ENCODE results near the gene TRPT1.
A peak's percentile ranks its signal among the peaks of the same experiment; 100 is the strongest.
"Not testable (repeated sequence)": the region's sequence is repeated elsewhere in the genome, so short reads cannot be mapped to it uniquely, and the experiment has no call there.

Gene TRPT1

GRCh38 chr11:64247729-64248531, 21.9 kb upstream of the TRPT1 start:
- Mint-ChIP-seq H3K27me3 (ENCODE audit: low read depth, poor library complexity) (peaks cover 3% of the 10 kb centered on the region), H3K27ac (peak overlapping the region; percentile 8), H3K9me3 (no peaks in the 10 kb centered on the region), H3K4me1 (peaks cover 46% of the 10 kb centered on the region), H3K36me3 (ENCODE audit: low read depth) (no peaks in the 10 kb centered on the region), H3K4me3 (peak overlapping the region; percentile 79)
- TF ChIP-seq CTCF (IDR thresholded peaks at IDR 0.05), result no peak
- no peak for DNase-seq

GRCh38 chr11:64246871-64247728, 21.1 kb upstream of the TRPT1 start, which contains the start of gene PPP1R14B:
TSS of gene PPP1R14B (minus strand) at chr11:64246943. CDS start at chr11:64246673, 270 bp downstream.
- no peaks in the 10 kb centered on the region for H3K9me3 Mint-ChIP-seq
- H3K27me3 Mint-ChIP-seq (ENCODE audit: low read depth, poor library complexity), result peaks cover 3% of the 10 kb centered on the region
- H3K36me3 Mint-ChIP-seq (ENCODE audit: low read depth), result no peaks in the 10 kb centered on the region
- TF ChIP-seq CTCF (IDR thresholded peaks at IDR 0.05), result no peak
- H3K4me3 Mint-ChIP-seq, result peak within 1 kb of the TSS; percentile 87
- DNase-seq, result peak; percentile 91
- H3K4me1 Mint-ChIP-seq, result peaks cover 50% of the 10 kb centered on the region
- H3K27ac Mint-ChIP-seq, result peak within 1 kb of the TSS; percentile 98

GRCh38 chr11:64246621-64246870, 20.6 kb upstream of the TRPT1 start:
- not testable (repeated sequence) for H3K36me3 Mint-ChIP-seq (ENCODE audit: low read depth); H3K27me3 Mint-ChIP-seq (ENCODE audit: low read depth, poor library complexity); DNase-seq; H3K9me3 Mint-ChIP-seq; H3K27ac Mint-ChIP-seq
- peak overlapping the region; percentile 87 for H3K4me3 Mint-ChIP-seq
- H3K4me1 Mint-ChIP-seq, result peaks cover 45% of the 10 kb centered on the region

GRCh38 chr11:64245797-64246620, 20.0 kb upstream of the TRPT1 start:
- no peak for DNase-seq

GRCh38 chr11:64245401-64245796, 19.4 kb upstream of the TRPT1 start:
- no peak for DNase-seq
- TF ChIP-seq CTCF (IDR thresholded peaks at IDR 0.05), result no peak
- no peak overlapping the region for H3K27ac Mint-ChIP-seq
- no peaks in the 10 kb centered on the region for H3K9me3 Mint-ChIP-seq
- H3K4me1 Mint-ChIP-seq, result peaks cover 49% of the 10 kb centered on the region
- peak overlapping the region; percentile 86 for H3K4me3 Mint-ChIP-seq
- no peaks in the 10 kb centered on the region for H3K36me3 Mint-ChIP-seq (ENCODE audit: low read depth)
- H3K27me3 Mint-ChIP-seq (ENCODE audit: low read depth, poor library complexity), result peaks cover 3% of the 10 kb centered on the region

More at GRCh38 chr11:64245797-64246620, 20.0 kb upstream of the TRPT1 start:
- H3K27ac Mint-ChIP-seq, result no peak overlapping the region
- no peaks in the 10 kb centered on the region for H3K9me3 Mint-ChIP-seq
- H3K36me3 Mint-ChIP-seq (ENCODE audit: low read depth), result no peaks in the 10 kb centered on the region
- no peak for TF ChIP-seq CTCF (IDR thresholded peaks at IDR 0.05)
- peaks cover 3% of the 10 kb centered on the region for H3K27me3 Mint-ChIP-seq (ENCODE audit: low read depth, poor library complexity)
- peaks cover 45% of the 10 kb centered on the region for H3K4me1 Mint-ChIP-seq
- H3K4me3 Mint-ChIP-seq, result peak overlapping the region; percentile 86

GRCh38 chr11:64244966-64245365, 19.0 kb upstream of the TRPT1 start:
- Mint-ChIP-seq H3K27ac (no peak overlapping the region), H3K4me3 (peak overlapping the region; percentile 86), H3K27me3 (ENCODE audit: low read depth, poor library complexity) (peaks cover 3% of the 10 kb centered on the region), H3K36me3 (ENCODE audit: low read depth) (no peaks in the 10 kb centered on the region), H3K9me3 (no peaks in the 10 kb centered on the region), H3K4me1 (peaks cover 51% of the 10 kb centered on the region)
- TF ChIP-seq CTCF (IDR thresholded peaks at IDR 0.05), result no peak
- DNase-seq, result no peak
